ENCODE measurements around the gene LSP1. TPM values are rescaled to one million over a fixed set of nuclear protein-coding genes. Genes with fewer than 3 reads are reported as not detected.

LSP1 gene
- total and polyA plus RNA-seq, 2 of the 13 experiments (the other 11 are each of a cell fraction or from before 2014, with no cell fraction given), result 0.59 to 1.00 TPM

- TF ChIP-seq ZNF207 (IDR thresholded peaks at IDR 0.05; ENCODE audit: borderline replicate concordance), result no peak
- no peak for TF ChIP-seq FOXK2 (IDR thresholded peaks at IDR 0.05)
- 0 out of 2 replicates have a peak, but pooled peaks have one; percentile 4 for TF ChIP-seq CTCF (CRISPR knock-in tag; IDR thresholded peaks at IDR 0.05)
- no peak for TF ChIP-seq E2F1 (CRISPR knock-in tag; IDR thresholded peaks at IDR 0.05)
These were observed 21.3 kb upstream of the LSP1 start (continued) for GRCh38 chr11:1831338-1832210.

GRCh38 chr11:1832211-1832919 is 20.5 kb upstream of the LSP1 start:
- CTCF ChIA-PET (ENCODE audit: low intra/inter-chr PET ratio, low total read pairs), result interaction anchor here (1.8 to 4.2 kb wide), 3 partner anchors 139 to 319 kb away, joined by 6 to 44 read pairs (median 37); no protein-coding TSS in a partner anchor
- 16% methylated on average over 10 of the region's 40 CpGs for WGBS (ENCODE audit: low lambda C conversion rate)
- BruUV-seq (replicated peaks), result no TSS peak
- H3K4me3 ChIP-seq (replicated peaks in 1 of 3; ENCODE audit: insufficient read depth in 1 of 3, low read depth in 2 of 3, low read length in 3 of 3), result peak overlapping the region in 1 of 3 experiments; percentile 49; a peak in 1 of 6 replicates
- no peaks in the 10 kb centered on the region for H4K20me1 ChIP-seq (ENCODE audit: insufficient read depth, low read length)
- ATAC-seq (peak; percentile 41), FAIRE-seq (no peak), DNase-seq (ENCODE audit: low spot score) (no peak)
- no peak overlapping the region for H2AFZ ChIP-seq (ENCODE audit: low read length)
- POLR2A ChIA-PET, result interaction anchor here (2.4 to 5.1 kb wide), 4 partner anchors 139 to 179 kb away, joined by 4 to 26 read pairs (median 21); no protein-coding TSS in a partner anchor
- H3K79me2 ChIP-seq (ENCODE audit: insufficient read depth, low read length), result no peaks in the 10 kb centered on the region
- H3K36me3 ChIP-seq (replicated peaks in 1 of 2; ENCODE audit: control insufficient read depth in 1 of 2, insufficient read depth in 2 of 2, low read length in 2 of 2), result no peaks in the 10 kb centered on the region
- intact Hi-C loops (cut with micrococcal nuclease; ENCODE audit: unreplicated experiment) (loop anchor here (2.0 to 5.0 kb wide), 2 partner anchors 125 to 138 kb away; no protein-coding TSS in a partner anchor), in situ Hi-C loops (cut with HindIII; ENCODE audit: extremely low pct_ligation_motif_present, low pct_unique_long_range_greater_than_20kb) (loop anchor here (5.0 kb wide), 2 partner anchors 135 to 175 kb away; partner anchors contain the start of gene KRTAP5-6)
- H3K9me3 ChIP-seq (ENCODE audit: low read length), result no peaks in the 10 kb centered on the region
- no peak overlapping the region for H3K27ac ChIP-seq (ENCODE audit: extremely low read length, insufficient read depth, low read length)
- 0 out of 2 replicates have a peak overlapping the region, but pooled peaks have one; percentile 11 for H3K9ac ChIP-seq (ENCODE audit: insufficient read depth, low read depth, low read length)
- peaks cover 0 to 6% of the 10 kb centered on the region in 2 experiments; a peak in 2 of 5 replicates for H3K27me3 ChIP-seq (ENCODE audit: control insufficient read depth in 1 of 2, insufficient read depth in 2 of 2, low read length in 2 of 2)
- H3K4me1 ChIP-seq (ENCODE audit: insufficient read depth, low read length), result peaks cover 80% of the 10 kb centered on the region
- peak overlapping the region; percentile 60 for H3K4me2 ChIP-seq (ENCODE audit: low read depth, low read length)
- TF ChIP-seq KAT8 (CRISPR knock-in tag; IDR thresholded peaks at IDR 0.05) (0 out of 2 replicates have a peak, but pooled peaks have one; percentile 31), SNAI1 (CRISPR knock-in tag; IDR thresholded peaks at IDR 0.05; ENCODE audit: borderline replicate concordance) (peak; percentile 54; the same call in 1 of the 2 replicates), DPF2 (CRISPR knock-in tag; IDR thresholded peaks at IDR 0.05; ENCODE audit: borderline replicate concordance, low read depth) (no peak), THAP11 (CRISPR knock-in tag; IDR thresholded peaks at IDR 0.05) (0 out of 2 replicates have a peak, but pooled peaks have one; percentile 38), GABPB1 (CRISPR knock-in tag; IDR thresholded peaks at IDR 0.05) (peak; percentile 52; the same call in 1 of the 2 replicates), RAD51 (IDR thresholded peaks at IDR 0.05; ENCODE audit: borderline replicate concordance) (no peak), SRSF1 (optimal IDR thresholded peaks at IDR 0.05; ENCODE audit: low read depth, low read length) (peak; percentile 30), KAT7 (CRISPR knock-in tag; IDR thresholded peaks at IDR 0.05; ENCODE audit: borderline replicate concordance) (peak; percentile 49; the same call in 1 of the 2 replicates), TFDP2 (CRISPR knock-in tag; IDR thresholded peaks at IDR 0.05) (peak; percentile 36; the same call in 1 of the 2 replicates), SOX13 (IDR thresholded peaks at IDR 0.05) (no peak), SOX13 (CRISPR knock-in tag; conservative IDR thresholded peaks at IDR 0.05 in 1 of 2, IDR thresholded peaks at IDR 0.05 in 1 of 2) (0 out of 4 replicates have a peak, but pooled peaks of 1 of the 2 experiments have one; percentile 13)

Data from HepG2 (cell line).